Fibroblast of skin of left quadriceps (primary cell): ENCODE results near the gene CSF2.

Source experiments
- DNase-seq, 2 experiments: peaks; one replicate each; pipeline ENCODE4 v3.0.0-alpha.2; 2013; ENCODE audit warnings: low read depth in 2 of 2

Gene CSF2

GRCh38 chr5:132067941-132068808 is 5.4 kb upstream of the CSF2 start:
- DNase-seq, result no peak

- no peak for DNase-seq
Observed at GRCh38 chr5:132069561-132069960, 4.0 kb upstream of the CSF2 start.

- DNase-seq, result no peak
Observed at GRCh38 chr5:132069994-132070393, 3.6 kb upstream of the CSF2 start.

GRCh38 chr5:132070460-132071337 is 2.9 kb upstream of the CSF2 start:
- DNase-seq, result no peak

- no peak for DNase-seq
Observed at GRCh38 chr5:132071338-132071707, 2.3 kb upstream of the CSF2 start.

GRCh38 chr5:132072070-132072469 is 1.5 kb upstream of the CSF2 start:
- DNase-seq, result no peak

GRCh38 chr5:132072528-132072927 is 1.1 kb upstream of the CSF2 start:
- no peak for DNase-seq

GRCh38 chr5:132074091-132074771 is 642 bp downstream of the CSF2 start:
- no peak for DNase-seq

- no peak for DNase-seq
Observed at GRCh38 chr5:132074772-132075718, 1.5 kb downstream of the CSF2 start.

GRCh38 chr5:132075719-132076077 is 2.1 kb downstream of the CSF2 start:
- no peak for DNase-seq

GRCh38 chr5:132076202-132076830 is 2.7 kb downstream of the CSF2 start:
- DNase-seq, result no peak

- no peak for DNase-seq
Observed at GRCh38 chr5:132076983-132077382, 3.4 kb downstream of the CSF2 start.

GRCh38 chr5:132079081-132079480 is 5.5 kb downstream of the CSF2 start:
- no peak for DNase-seq

- DNase-seq, result no peak
Observed at GRCh38 chr5:132079619-132080018, 6.0 kb downstream of the CSF2 start.

GRCh38 chr5:132080595-132080994 is 7.0 kb downstream of the CSF2 start:
- no peak for DNase-seq

GRCh38 chr5:132081458-132081857 is 7.9 kb downstream of the CSF2 start:
- DNase-seq, result no peak

GRCh38 chr5:132082329-132083023 is 8.9 kb downstream of the CSF2 start:
- no peak for DNase-seq

- no peak for DNase-seq
Observed at GRCh38 chr5:132083071-132083678, 9.6 kb downstream of the CSF2 start.

- no peak for DNase-seq
Observed at GRCh38 chr5:132085686-132086085, 12.1 kb downstream of the CSF2 start.
